ENCODE data around the gene CCM2.

The CCM2 gene

DNA sequence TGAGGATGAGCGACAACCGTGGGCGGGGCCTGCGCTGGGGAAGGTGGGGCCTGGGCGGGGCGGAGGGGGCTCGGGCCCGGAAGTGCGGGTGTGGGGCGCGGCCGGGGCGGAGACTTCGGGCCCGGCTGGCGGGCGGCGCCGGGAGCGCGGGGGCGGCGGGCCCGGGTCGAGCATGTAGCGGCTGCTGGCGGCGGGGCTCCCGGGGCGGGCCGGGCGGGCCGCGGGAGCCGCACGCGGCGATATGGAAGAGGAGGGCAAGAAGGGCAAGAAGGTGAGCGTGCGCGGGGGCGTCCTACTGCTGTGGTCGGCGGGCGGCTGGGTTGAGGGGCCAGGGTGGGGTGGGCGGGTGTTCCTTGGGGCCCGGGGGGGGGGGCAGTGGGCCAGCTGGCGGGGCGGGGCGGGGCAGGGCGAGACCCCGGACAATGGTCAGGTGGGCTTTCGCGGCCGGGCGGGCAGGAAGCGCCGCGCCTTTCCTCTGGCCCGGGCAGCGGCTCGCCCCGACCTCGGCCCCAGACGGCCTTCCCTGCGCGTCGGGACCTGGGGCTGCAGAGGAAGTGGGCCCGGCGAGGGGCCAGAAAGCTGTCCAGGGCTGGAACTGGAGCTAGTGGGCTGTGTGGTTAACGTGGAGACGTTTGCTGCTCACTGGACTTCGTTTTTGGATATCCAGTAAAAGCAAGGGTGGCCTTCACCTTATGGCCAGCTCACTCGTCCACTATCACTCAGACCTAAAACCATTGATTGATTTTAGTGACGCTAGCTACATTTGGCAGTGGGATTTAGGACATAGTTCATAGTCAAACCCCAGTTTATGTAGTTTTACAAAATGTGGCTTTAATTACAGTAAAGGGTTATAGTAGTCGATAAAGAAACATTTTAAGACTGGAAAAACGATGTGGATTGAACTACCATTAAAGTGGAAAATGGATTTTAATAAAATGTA is at the start of gene CCM2:
CCM2 (plus strand) TSS at position 109 of the 940 bp plus-strand sequence; CDS start at position 242, 133 bp downstream.
- DNase-seq (ENCODE audit: low read depth in 1 of 2, low spot score in 1 of 2) = no peak

DNA sequence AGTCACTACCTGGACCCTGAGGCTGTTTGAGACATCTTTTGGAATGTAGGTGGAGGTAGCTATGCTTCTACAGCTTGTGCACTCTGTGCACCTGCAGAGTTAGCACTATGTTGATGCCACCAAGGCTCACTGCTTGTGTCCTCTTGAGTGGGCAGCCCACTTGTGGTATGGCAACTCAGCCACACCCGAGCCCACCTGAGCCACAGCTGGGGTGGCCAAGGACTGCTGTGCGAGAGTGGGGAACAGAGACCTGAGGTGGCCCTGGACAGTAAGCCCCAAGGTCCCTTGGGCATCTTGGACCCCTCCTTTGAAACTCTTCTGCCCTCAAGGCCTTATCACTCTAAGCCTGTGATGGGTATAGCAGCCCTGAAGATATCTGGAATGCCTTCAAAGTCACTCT is 46.8 kb upstream of the CCM2 start:
- no peak for DNase-seq (ENCODE audit: low read depth in 1 of 2, low spot score in 1 of 2)

DNA sequence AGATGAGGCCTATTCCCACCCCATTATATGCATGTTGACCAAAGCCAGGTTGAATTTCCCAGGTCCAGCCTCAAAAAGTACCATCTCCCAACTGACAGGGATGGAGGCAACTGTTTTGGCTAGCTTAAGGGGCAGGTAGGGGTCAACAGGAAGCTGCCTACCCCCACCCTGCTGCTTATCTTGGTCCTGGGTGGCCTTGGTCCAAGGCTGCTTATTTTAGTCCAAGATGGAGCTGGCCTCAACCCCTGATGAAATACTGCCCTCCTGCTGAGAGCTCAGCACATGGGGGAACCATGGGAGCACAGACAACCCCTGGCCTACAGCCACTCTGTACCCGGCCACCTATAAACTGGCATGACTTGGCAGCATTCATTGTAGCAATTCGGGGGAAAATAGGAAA is 44.3 kb upstream of the CCM2 start:
- no peak for DNase-seq (ENCODE audit: low read depth in 1 of 2, low spot score in 1 of 2)

- no peak for DNase-seq (ENCODE audit: low read depth in 1 of 2, low spot score in 1 of 2)
Observed at GRCh38 chr7:44956157-44956766, 43.7 kb upstream of the CCM2 start.

GRCh38 chr7:44958645-44959344 is 41.2 kb upstream of the CCM2 start:
- no peak for DNase-seq (ENCODE audit: low read depth in 1 of 2, low spot score in 1 of 2)

DNA sequence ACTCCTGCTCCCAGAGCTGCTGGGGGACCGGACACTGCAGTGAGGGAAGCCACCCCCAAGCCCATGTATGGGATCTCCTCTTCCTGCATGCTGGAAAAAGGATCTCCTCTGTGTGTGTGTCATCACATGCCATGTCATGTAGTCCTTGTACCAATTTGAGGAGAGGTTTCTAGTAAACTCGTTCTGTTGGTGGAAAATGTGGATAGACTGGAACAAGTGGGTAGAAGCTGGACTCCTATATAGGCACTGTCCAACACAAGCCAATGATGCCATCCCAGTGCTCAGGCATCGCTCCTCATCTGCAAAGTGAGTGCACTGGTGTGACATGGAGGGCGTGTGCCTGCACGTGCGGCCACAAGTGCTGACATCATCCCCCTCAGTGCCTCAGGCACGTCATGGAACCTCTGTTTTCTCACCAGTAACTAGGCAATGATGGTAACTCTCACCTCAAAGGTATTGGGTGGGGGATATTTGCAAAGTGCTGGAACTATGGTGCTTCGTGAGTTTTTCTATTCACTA is 40.5 kb upstream of the CCM2 start:
- peak in 1 of 2 donors; percentile 6 for DNase-seq (ENCODE audit: low read depth in 1 of 2, low spot score in 1 of 2)

GRCh38 chr7:44960011-44960580 is 39.9 kb upstream of the CCM2 start:
- DNase-seq (ENCODE audit: low read depth in 1 of 2, low spot score in 1 of 2) = peak in 1 of 2 donors; percentile 0

GRCh38 chr7:44961844-44962482 is 38.0 kb upstream of the CCM2 start:
- DNase-seq (ENCODE audit: low read depth in 1 of 2, low spot score in 1 of 2) = peak in 1 of 2 donors; percentile 0

GRCh38 chr7:44962483-44963251 is 37.3 kb upstream of the CCM2 start:
- DNase-seq (ENCODE audit: low read depth in 1 of 2, low spot score in 1 of 2) = peak in 1 of 2 donors; percentile 1

DNA sequence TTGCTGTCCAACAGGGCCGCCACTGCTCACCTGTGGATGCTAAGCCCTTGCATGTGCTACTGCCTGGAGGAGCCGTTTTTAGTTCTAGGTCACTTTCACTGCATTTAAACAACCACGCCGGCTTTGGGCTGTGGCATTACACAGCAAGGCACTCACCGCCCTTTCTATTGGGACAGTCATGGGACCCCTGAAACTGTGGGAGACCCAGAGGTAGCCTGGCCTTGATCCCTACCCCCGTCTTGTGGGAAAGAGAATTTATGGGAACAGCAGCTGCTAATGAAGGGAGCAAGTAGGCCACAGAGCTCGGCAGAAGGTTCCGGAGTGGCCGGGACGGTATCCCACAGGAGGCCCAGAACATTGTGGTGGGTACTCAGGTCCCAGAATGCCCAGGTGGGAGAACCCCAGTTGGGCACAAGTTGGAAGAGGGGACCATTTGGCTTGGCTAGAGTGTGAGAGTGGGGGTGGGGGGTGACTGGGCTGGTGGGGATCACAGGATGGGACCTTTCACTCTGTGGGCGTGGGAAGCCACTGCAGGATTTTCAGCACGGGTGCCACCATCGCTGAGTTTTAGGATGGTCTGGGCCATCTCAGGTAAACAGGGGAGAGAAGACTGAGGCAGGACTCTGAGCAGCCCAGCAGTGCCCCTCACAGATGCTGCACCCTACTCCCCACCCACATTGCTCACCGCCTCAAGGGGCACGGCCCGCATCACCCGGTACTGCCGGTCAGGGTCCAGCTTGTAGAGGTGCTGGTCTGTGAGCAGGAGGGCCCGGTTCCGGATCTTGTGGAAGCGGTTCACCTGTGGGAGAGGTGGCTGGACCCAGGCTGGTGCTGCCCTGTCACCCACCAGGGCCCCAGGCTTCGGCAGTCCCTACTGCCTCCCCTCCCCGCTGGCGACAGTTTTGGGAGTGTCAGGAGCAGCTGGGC is 36.4 kb upstream of the CCM2 start:
- DNase-seq (ENCODE audit: low read depth in 1 of 2, low spot score in 1 of 2) = no peak

GRCh38 chr7:44964384-44964830 is 35.6 kb upstream of the CCM2 start:
- no peak for DNase-seq (ENCODE audit: low read depth in 1 of 2, low spot score in 1 of 2)

DNA sequence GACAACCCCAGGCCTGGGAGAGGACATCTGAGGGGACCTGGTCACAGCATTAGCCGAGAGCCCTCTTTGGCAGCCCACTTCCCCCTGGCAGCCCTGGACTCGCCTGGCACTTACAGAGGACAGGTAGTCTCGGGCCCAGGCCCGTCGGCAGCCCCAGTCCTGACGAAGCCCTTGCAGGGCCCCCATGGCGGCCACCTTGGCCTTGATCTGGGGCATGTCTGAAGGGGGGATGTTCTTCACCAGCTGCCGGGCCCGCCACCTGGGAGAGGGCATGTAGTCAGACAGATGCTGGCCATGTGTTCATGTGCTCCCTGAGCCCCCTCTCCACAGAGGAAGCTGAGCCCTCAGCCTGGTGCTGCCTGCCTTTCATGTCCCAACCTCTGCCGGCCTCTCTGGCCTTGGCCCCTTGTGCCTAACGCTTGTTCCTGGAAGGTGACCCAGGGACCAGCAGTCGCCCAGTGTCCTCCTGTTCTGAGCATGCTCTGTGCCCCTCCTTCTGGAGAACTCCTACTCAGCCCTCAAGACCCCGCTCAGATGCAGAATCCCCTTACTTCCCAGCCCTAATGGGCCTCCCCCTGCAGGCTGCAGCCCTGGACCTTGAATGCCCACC is 35.1 kb upstream of the CCM2 start:
- DNase-seq (ENCODE audit: low read depth in 1 of 2, low spot score in 1 of 2) = peak in 1 of 2 donors; percentile 1

- no peak for DNase-seq (ENCODE audit: low read depth in 1 of 2, low spot score in 1 of 2)
Observed at GRCh38 chr7:44965441-44965903, 34.5 kb upstream of the CCM2 start.

DNA sequence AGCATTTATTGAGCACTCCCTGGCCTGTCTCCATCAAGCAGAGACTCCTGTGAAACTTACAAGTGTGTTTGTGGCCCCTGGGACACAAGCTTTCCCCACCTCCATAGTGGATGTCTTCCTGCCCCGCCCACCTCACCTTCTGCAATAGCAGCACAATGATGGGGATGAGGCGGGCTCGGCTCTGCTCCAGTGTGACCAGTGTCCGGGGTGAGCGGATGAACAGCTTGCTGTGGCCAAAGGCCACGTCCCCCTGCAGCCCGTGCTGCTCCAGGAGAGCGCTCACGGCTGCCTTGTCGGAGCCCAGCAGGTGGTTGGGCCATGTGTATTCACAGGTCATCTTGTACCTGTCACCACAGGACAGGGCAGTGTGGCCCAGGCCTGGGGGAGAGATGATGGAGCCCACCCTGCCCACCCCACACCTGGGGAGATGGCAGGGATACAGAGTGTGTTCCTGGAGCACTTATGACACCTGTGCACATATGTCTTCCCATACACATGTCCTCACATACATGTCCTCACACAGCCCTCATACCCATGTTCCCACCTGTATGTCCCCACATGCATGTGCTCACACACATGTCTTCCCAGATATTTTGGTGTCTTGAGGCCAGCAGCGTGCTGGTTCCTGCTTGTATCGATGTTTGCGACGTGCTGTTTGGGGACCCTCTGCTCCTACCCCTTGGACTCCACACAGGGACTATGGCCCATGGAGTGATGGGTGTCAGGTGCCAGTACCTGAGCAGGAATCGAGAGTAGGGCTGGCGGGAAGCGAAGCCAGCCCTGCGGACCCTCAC is 33.9 kb upstream of the CCM2 start:
- DNase-seq (ENCODE audit: low read depth in 1 of 2, low spot score in 1 of 2) = no peak

DNA sequence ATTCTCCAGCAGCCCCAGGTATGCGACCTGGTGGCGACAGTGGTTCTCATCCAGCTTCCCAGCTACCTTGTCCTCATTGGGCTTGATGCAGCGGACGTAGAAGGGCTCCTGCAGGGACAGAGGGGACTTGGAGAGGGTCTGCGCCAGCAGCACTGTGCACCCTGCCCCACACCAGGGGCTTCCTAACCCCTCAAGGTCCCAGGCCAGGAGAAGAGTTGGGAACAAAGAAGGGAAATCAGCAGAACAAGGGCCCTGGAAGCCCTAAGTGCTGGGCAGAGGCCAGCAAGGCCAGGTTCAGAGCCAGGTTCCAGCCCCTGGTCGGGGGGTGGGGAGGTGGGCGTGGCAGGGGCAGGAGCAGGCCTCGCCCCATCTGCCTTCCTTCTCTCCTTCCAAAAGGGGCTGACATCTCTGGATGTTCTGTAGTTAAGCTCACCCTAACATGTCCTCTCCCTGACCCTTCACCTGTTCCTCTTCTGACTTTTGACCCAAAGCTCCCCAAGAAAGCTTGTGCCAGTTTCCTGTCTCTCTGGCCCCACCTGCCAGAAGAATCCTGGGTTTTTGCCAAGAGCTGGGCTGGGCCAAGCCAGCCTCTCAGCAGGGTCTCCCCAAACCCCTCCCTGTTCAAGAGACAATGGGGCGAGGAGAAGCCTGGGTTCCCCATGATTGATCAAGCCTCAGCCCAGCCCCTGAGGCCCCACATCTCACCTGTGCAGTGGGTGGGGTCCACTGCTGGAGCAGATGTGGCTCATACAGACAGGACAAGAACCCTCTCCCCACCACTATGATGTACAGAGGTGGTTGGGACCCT is 33.1 kb upstream of the CCM2 start:
- no peak for DNase-seq (ENCODE audit: low read depth in 1 of 2, low spot score in 1 of 2)

DNA sequence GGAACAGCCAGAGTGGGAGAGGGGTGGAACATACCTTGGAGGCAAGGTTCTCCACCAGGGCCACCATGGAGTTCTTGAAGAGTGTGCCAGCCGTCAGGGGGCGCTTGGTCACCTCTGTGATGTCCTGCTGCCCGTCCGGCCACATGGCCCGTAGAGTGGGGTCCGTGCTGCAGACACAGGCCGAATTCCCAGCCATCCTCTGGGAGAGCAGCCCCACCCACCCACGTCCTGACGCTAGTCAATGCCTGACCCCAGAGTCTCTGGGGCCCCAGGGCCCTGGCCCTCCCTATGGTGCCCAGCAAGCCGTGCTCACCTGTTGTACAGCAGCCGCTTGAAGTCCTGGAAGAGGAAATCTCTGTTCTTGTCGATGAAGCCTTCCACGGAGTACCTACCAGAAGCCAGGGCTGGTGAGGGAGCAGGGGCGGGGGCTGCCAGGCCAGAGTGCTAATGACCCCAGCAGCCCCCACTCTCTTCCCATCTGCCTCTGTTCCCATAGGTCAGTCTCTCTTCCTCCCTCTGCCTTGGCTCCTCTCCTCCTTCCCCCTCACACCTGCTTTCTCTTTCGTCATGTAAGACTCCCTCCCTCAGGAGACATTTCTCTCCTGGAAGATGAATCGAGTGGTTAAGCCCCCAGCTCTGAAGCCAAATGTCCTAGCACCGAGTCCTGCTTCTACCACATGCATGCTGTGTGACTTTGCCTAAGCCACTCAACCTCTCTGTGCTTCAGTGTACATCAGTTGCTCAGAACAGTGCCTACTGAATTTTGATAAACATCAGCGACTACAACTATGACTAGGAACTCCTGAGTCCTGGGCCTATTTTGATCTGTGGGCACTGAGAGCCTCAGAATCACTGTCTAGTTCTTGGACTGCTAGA is 32.2 kb upstream of the CCM2 start:
- no peak for DNase-seq (ENCODE audit: low read depth in 1 of 2, low spot score in 1 of 2)

All from activated CD4-positive, alpha-beta T cell treated with anti-CD3 and anti-CD28 coated beads, Interleukin-2, amount 50 U/mL, for 24 hours (primary cell).